H9 (cell line): Measurements from ENCODE around the gene SNX5. TPM values are rescaled to one million over a fixed set of nuclear protein-coding genes. Genes with fewer than 3 reads are reported as not detected.

Source experiments
- DNase-seq: peaks from one replicate; pipeline ENCODE4 v3.0.0-alpha.2; 2017
- H2AFZ ChIP-seq: one replicate; pipeline ENCODE4 v1.6.1; 2013; ENCODE audit warnings: mild to moderate bottlenecking, low read length, control low read depth, moderate library complexity
- H2AK5ac ChIP-seq: 2 replicates; pipeline ENCODE4 v1.6.1; 2013; ENCODE audit warnings: low read length, control low read depth, mixed read lengths; ENCODE audit not compliant: insufficient read length
- H2BK120ac ChIP-seq: one replicate; pipeline ENCODE4 v1.6.1; 2013; ENCODE audit warnings: low read depth, mild to moderate bottlenecking, low read length, control low read depth, inconsistent platforms; ENCODE audit not compliant: poor library complexity, severe bottlenecking
- H2BK12ac ChIP-seq: 2 replicates; pipeline ENCODE4 v1.6.1; 2013; ENCODE audit warnings: low read length, control low read depth, mixed read lengths, low read depth; ENCODE audit not compliant: insufficient read length
- H2BK15ac ChIP-seq: 2 replicates; pipeline ENCODE4 v1.6.1; 2013; ENCODE audit warnings: low read depth, low read length, control low read depth
- H2BK20ac ChIP-seq: one replicate; pipeline ENCODE4 v1.6.1; 2013; ENCODE audit warnings: low read depth, mild to moderate bottlenecking, low read length, control low read depth, inconsistent platforms; ENCODE audit not compliant: poor library complexity, severe bottlenecking
- H2BK5ac ChIP-seq: 2 replicates; pipeline ENCODE4 v1.6.1; 2013; ENCODE audit warnings: low read length, control low read depth, mixed read lengths; ENCODE audit not compliant: insufficient read length
- H3K14ac ChIP-seq: 2 replicates; pipeline ENCODE4 v1.6.1; 2013; ENCODE audit warnings: low read length, control low read depth; ENCODE audit not compliant: insufficient read depth
- H3K18ac ChIP-seq: 2 replicates; pipeline ENCODE4 v1.6.1; 2013; ENCODE audit warnings: low read depth, mild to moderate bottlenecking, mixed read lengths, low read length, control low read depth; ENCODE audit not compliant: insufficient read length
- H3K23ac ChIP-seq: 2 replicates; pipeline ENCODE4 v1.6.1; 2013; ENCODE audit warnings: low read length, control low read depth, mixed read lengths, low read depth; ENCODE audit not compliant: insufficient read length
- H3K23me2 ChIP-seq: 2 replicates; pipeline ENCODE4 v1.6.1; 2013; ENCODE audit warnings: low read depth, mild to moderate bottlenecking, mixed read lengths, low read length, control low read depth; ENCODE audit not compliant: insufficient read length, poor library complexity, severe bottlenecking
- H3K27ac ChIP-seq: 2 replicates; pipeline ENCODE4 v1.5.1; 2013; ENCODE audit warnings: low read length, control low read depth, mixed read lengths, low read depth; ENCODE audit not compliant: insufficient read length
- H3K27me3 ChIP-seq: 2 replicates; pipeline ENCODE4 v1.6.1; 2013; ENCODE audit warnings: low read length, control low read depth, inconsistent platforms; ENCODE audit not compliant: insufficient read depth
- H3K4ac ChIP-seq: 2 replicates; pipeline ENCODE4 v1.6.1; 2013; ENCODE audit warnings: low read depth, mild to moderate bottlenecking, control low read depth, inconsistent platforms, low read length, moderate library complexity
- H3K4me1 ChIP-seq: 2 replicates; pipeline ENCODE4 v1.6.1; 2013; ENCODE audit warnings: low read length, control low read depth, inconsistent platforms; ENCODE audit not compliant: insufficient read depth
- H3K4me2 ChIP-seq: 2 replicates; pipeline ENCODE4 v1.6.1; 2013; ENCODE audit warnings: low read length, control low read depth, mixed read lengths; ENCODE audit not compliant: insufficient read length, insufficient read depth
- H3K56ac ChIP-seq: 2 replicates; pipeline ENCODE4 v1.6.1; 2013; ENCODE audit warnings: low read depth, mild to moderate bottlenecking, mixed read lengths, low read length, control low read depth; ENCODE audit not compliant: insufficient read length
- H3K79me1 ChIP-seq: 2 replicates; pipeline ENCODE4 v1.6.1; 2013; ENCODE audit warnings: low read depth, mild to moderate bottlenecking, moderate library complexity, low read length, control low read depth, inconsistent platforms; ENCODE audit not compliant: insufficient read depth, poor library complexity, severe bottlenecking
- H3K79me2 ChIP-seq: 2 replicates; pipeline ENCODE4 v1.6.1; 2013; ENCODE audit warnings: low read length, control low read depth, inconsistent platforms; ENCODE audit not compliant: insufficient read depth
- H3K9ac ChIP-seq: 2 replicates; pipeline ENCODE4 v1.6.1; 2013; ENCODE audit warnings: low read length, control low read depth, mixed read lengths; ENCODE audit not compliant: insufficient read length; ENCODE audit errors: extremely low read depth
- H3K9me3 ChIP-seq: one replicate; pipeline ENCODE4 v1.6.1; 2013; ENCODE audit warnings: low read depth, low read length, inconsistent platforms; ENCODE audit not compliant: control insufficient read depth
- H3T11ph ChIP-seq: one replicate; pipeline ENCODE4 v1.6.1; 2013; ENCODE audit warnings: mild to moderate bottlenecking, low read length, control low read depth, inconsistent platforms
- H4K20me1 ChIP-seq: one replicate; pipeline ENCODE4 v1.6.1; 2013; ENCODE audit not compliant: control insufficient read depth, insufficient read length, insufficient read depth
- H4K5ac ChIP-seq: 2 replicates; pipeline ENCODE4 v1.6.1; 2013; ENCODE audit warnings: low read depth, mild to moderate bottlenecking, mixed read lengths, low read length, control low read depth; ENCODE audit not compliant: insufficient read length
- H4K8ac ChIP-seq: replicated peaks from 2 replicates; pipeline ENCODE4 v1.6.1; 2013; ENCODE audit warnings: low read length, control low read depth, mixed read lengths, low read depth; ENCODE audit not compliant: insufficient read length
- H4K91ac ChIP-seq: 2 replicates; pipeline ENCODE4 v1.6.1; 2013; ENCODE audit warnings: low read depth, mild to moderate bottlenecking, moderate library complexity, mixed read lengths, low read length, control low read depth; ENCODE audit not compliant: insufficient read length
- H3K27ac Mint-ChIP-seq, 3 experiments: 2 replicates in 2 of 3; 3 replicates in 1 of 3; pipeline ENCODE4 v1.8.0; 2020 to 2021; ENCODE audit warnings: mixed read lengths in 3 of 3, mild to moderate bottlenecking in 1 of 3, moderate library complexity in 1 of 3
- H3K27me3 Mint-ChIP-seq: 2 replicates; pipeline ENCODE4 v1.8.0; 2021; ENCODE audit warnings: low read depth, mild to moderate bottlenecking, moderate library complexity, mixed read lengths
- H3K36me3 Mint-ChIP-seq, 3 experiments: 2 replicates in 2 of 3; 3 replicates in 1 of 3; pipeline ENCODE4 v1.8.0; 2020 to 2021; ENCODE audit warnings: low read depth in 3 of 3, mixed read lengths in 3 of 3; ENCODE audit not compliant: insufficient read depth in 1 of 3
- H3K4me1 Mint-ChIP-seq, 2 experiments: 2 replicates each; pipeline ENCODE4 v1.8.0; 2020; ENCODE audit warnings: mixed read lengths in 2 of 2
- H3K4me3 Mint-ChIP-seq, 2 experiments: 2 replicates in 1 of 2; 3 replicates in 1 of 2; pipeline ENCODE4 v1.8.0; 2020 to 2021; ENCODE audit warnings: mild to moderate bottlenecking in 2 of 2, mixed read lengths in 2 of 2, moderate library complexity in 1 of 2
- H3K9me3 Mint-ChIP-seq, 2 experiments: 2 replicates in 1 of 2; 3 replicates in 1 of 2; pipeline ENCODE4 v1.8.0; 2020; ENCODE audit warnings: mild to moderate bottlenecking in 2 of 2, mixed read lengths in 2 of 2, moderate library complexity in 1 of 2
- WGBS: extraction: QIAGEN DNeasy Blood & Tissue Kit; methylation state at CpG from one replicate; pipeline ENCODE4 v1.1.7; 2013; ENCODE audit warnings: missing lambda C conversion rate, low lambda C conversion rate, mixed read lengths; ENCODE audit not compliant: insufficient read length; ENCODE audit errors: extremely low coverage; 5-methylcytosine and 5-hydroxymethylcytosine counted together
- total RNA-seq: library from RNA; stranded (reverse); gene quantifications from 2 replicates; pipeline ENCODE4 v1.2.1, GENCODE V29; 2021
- TF ChIP-seq, protein P1 (sequence below): fragments of 200-600 bp; sonication (generic); conservative IDR thresholded peaks from 3 replicates; pipeline ENCODE4 v1.8.0; 2021; ENCODE audit warnings: antibody characterized with exemption, mild to moderate bottlenecking

SNX5 gene
- total RNA-seq, 1 experiment from 2014 or later = 194 TPM

DNA sequence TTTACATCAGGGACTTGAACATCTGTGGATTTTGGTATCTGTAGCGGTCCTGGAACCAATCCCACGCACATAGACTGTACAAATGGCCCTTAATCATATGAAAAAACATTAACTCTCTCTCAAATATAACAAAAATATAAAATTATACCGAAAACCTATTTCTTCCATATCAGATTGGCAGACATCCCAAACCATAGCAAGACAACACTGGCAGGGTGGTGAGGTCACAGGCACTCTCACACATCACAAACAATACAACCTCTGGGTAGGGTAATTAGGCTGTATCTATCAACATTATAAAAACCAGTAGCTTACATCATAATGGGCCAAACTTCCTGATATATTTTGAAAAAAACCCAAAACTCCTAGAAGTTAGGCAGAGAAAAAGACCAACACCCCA is 48.2 kb upstream of the SNX5 start:
- no peak overlapping the region for H3K4me2 ChIP-seq
- Mint-ChIP-seq H3K4me1 (no peaks in the 10 kb centered on the region), H3K36me3 (peaks cover 8 to 12% (median 12%) of the 10 kb centered on the region in 3 experiments; a peak in 6 of 7 replicates), H3K9me3 (no peaks in the 10 kb centered on the region; a peak in 1 of 5 replicates), H3K27ac (no peak overlapping the region), H3K4me3 (no peak overlapping the region), H3K27me3 (no peaks in the 10 kb centered on the region; the same call in 1 of the 2 replicates)
- no peaks in the 10 kb centered on the region for H3K4me1 ChIP-seq
- H3T11ph ChIP-seq = no peak overlapping the region
- H2BK20ac ChIP-seq = no peak overlapping the region
- H2BK12ac ChIP-seq = no peak overlapping the region
- no peak overlapping the region for H4K5ac ChIP-seq
- H3K79me2 ChIP-seq = no peaks in the 10 kb centered on the region
- H4K91ac ChIP-seq = no peak overlapping the region
- 100% methylated on average over 1 of the region's 3 CpGs for WGBS
- no peak overlapping the region for H3K14ac ChIP-seq
- no peaks in the 10 kb centered on the region for H4K20me1 ChIP-seq
- no peak overlapping the region for H2AFZ ChIP-seq
- H3K4ac ChIP-seq = no peak overlapping the region
- H3K79me1 ChIP-seq = no peaks in the 10 kb centered on the region
- no peak overlapping the region for H2BK120ac ChIP-seq
- H4K8ac ChIP-seq = no peak overlapping the region
- H2AK5ac ChIP-seq = no peak overlapping the region
- H3K23ac ChIP-seq = no peak overlapping the region
- H2BK15ac ChIP-seq = no peak overlapping the region
- TF ChIP-seq, protein P1, sequence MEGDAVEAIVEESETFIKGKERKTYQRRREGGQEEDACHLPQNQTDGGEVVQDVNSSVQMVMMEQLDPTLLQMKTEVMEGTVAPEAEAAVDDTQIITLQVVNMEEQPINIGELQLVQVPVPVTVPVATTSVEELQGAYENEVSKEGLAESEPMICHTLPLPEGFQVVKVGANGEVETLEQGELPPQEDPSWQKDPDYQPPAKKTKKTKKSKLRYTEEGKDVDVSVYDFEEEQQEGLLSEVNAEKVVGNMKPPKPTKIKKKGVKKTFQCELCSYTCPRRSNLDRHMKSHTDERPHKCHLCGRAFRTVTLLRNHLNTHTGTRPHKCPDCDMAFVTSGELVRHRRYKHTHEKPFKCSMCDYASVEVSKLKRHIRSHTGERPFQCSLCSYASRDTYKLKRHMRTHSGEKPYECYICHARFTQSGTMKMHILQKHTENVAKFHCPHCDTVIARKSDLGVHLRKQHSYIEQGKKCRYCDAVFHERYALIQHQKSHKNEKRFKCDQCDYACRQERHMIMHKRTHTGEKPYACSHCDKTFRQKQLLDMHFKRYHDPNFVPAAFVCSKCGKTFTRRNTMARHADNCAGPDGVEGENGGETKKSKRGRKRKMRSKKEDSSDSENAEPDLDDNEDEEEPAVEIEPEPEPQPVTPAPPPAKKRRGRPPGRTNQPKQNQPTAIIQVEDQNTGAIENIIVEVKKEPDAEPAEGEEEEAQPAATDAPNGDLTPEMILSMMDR = no peak
- no peak overlapping the region for H3K27ac ChIP-seq
- no peak overlapping the region for H3K18ac ChIP-seq
- H3K9me3 ChIP-seq = no peaks in the 10 kb centered on the region
- H3K9ac ChIP-seq = no peak overlapping the region
- H2BK5ac ChIP-seq = no peak overlapping the region
- H3K23me2 ChIP-seq = no peaks in the 10 kb centered on the region
- no peak overlapping the region for H3K56ac ChIP-seq
- DNase-seq = no peak
- no peaks in the 10 kb centered on the region for H3K27me3 ChIP-seq
